ENCODE results near the gene GGA1.

The GGA1 gene

GRCh38 chr22:37658133-37659065 is 49.8 kb downstream of the GGA1 start, which contains the start of gene PDXP:
Gene PDXP, plus strand, starts transcription at chr22:37658723. Its CDS starts 60 bp downstream, at chr22:37658783.
- Histone ChIP-seq H3K4me3 (ENCODE audit: low read depth, low read length) (peak within 1 kb of the TSS; percentile 69), H3K27ac (ENCODE audit: low read depth, low read length) (peak within 1 kb of the TSS; percentile 60), H3K36me3 (ENCODE audit: control insufficient read depth, insufficient read depth, low read length) (peaks cover 5% of the 10 kb centered on the region), H3K4me1 (ENCODE audit: control insufficient read depth, insufficient read depth, low read length) (peaks cover 6% of the 10 kb centered on the region), H3K9me3 (ENCODE audit: control insufficient read depth, insufficient read depth, low read length) (no peaks in the 10 kb centered on the region), H3K27me3 (ENCODE audit: control insufficient read depth, insufficient read depth, low read length) (no peaks in the 10 kb centered on the region), H3K9ac (ENCODE audit: low read depth, low read length) (peak within 1 kb of the TSS; percentile 37; the same call in 1 of the 2 replicates)

GRCh38 chr22:37659066-37659896 is 50.6 kb downstream of the GGA1 start:
- Histone ChIP-seq H3K36me3 (ENCODE audit: control insufficient read depth, insufficient read depth, low read length) (0 out of 2 replicates have a peak, but pooled peaks cover 3% of the 10 kb centered on the region), H3K9ac (ENCODE audit: low read depth, low read length) (peak overlapping the region; percentile 37; the same call in 1 of the 2 replicates), H3K27me3 (ENCODE audit: control insufficient read depth, insufficient read depth, low read length) (no peaks in the 10 kb centered on the region), H3K4me3 (ENCODE audit: low read depth, low read length) (peak overlapping the region; percentile 69), H3K4me1 (ENCODE audit: control insufficient read depth, insufficient read depth, low read length) (peaks cover 6% of the 10 kb centered on the region), H3K27ac (ENCODE audit: low read depth, low read length) (no peak overlapping the region), H3K9me3 (ENCODE audit: control insufficient read depth, insufficient read depth, low read length) (no peaks in the 10 kb centered on the region)

GRCh38 chr22:37659897-37660708 is 51.5 kb downstream of the GGA1 start:
- H3K27ac ChIP-seq (ENCODE audit: low read depth, low read length) = no peak overlapping the region

GRCh38 chr22:37660709-37661045 is 52.0 kb downstream of the GGA1 start:
- H3K9ac ChIP-seq (ENCODE audit: low read depth, low read length) = no peak overlapping the region
- H3K4me3 ChIP-seq (ENCODE audit: low read depth, low read length) = no peak overlapping the region
- H3K27me3 ChIP-seq (ENCODE audit: control insufficient read depth, insufficient read depth, low read length) = no peaks in the 10 kb centered on the region
- no peaks in the 10 kb centered on the region for H3K9me3 ChIP-seq (ENCODE audit: control insufficient read depth, insufficient read depth, low read length)
- H3K36me3 ChIP-seq (ENCODE audit: control insufficient read depth, insufficient read depth, low read length) = peaks cover 11% of the 10 kb centered on the region
- no peak overlapping the region for H3K27ac ChIP-seq (ENCODE audit: low read depth, low read length)
- H3K4me1 ChIP-seq (ENCODE audit: control insufficient read depth, insufficient read depth, low read length) = peaks cover 6% of the 10 kb centered on the region

More at GRCh38 chr22:37659897-37660708, 51.5 kb downstream of the GGA1 start:
- H3K36me3 ChIP-seq (ENCODE audit: control insufficient read depth, insufficient read depth, low read length) = 0 out of 2 replicates have a peak, but pooled peaks cover 6% of the 10 kb centered on the region
- peak overlapping the region; percentile 69 for H3K4me3 ChIP-seq (ENCODE audit: low read depth, low read length)
- no peaks in the 10 kb centered on the region for H3K27me3 ChIP-seq (ENCODE audit: control insufficient read depth, insufficient read depth, low read length)
- no peak overlapping the region for H3K9ac ChIP-seq (ENCODE audit: low read depth, low read length)
- no peaks in the 10 kb centered on the region for H3K9me3 ChIP-seq (ENCODE audit: control insufficient read depth, insufficient read depth, low read length)
- H3K4me1 ChIP-seq (ENCODE audit: control insufficient read depth, insufficient read depth, low read length) = peaks cover 6% of the 10 kb centered on the region

GRCh38 chr22:37661160-37661924 is 52.7 kb downstream of the GGA1 start:
- Histone ChIP-seq H3K27ac (ENCODE audit: low read depth, low read length) (no peak overlapping the region), H3K9me3 (ENCODE audit: control insufficient read depth, insufficient read depth, low read length) (no peaks in the 10 kb centered on the region), H3K27me3 (ENCODE audit: control insufficient read depth, insufficient read depth, low read length) (no peaks in the 10 kb centered on the region), H3K36me3 (ENCODE audit: control insufficient read depth, insufficient read depth, low read length) (peaks cover 18% of the 10 kb centered on the region), H3K9ac (ENCODE audit: low read depth, low read length) (no peak overlapping the region), H3K4me1 (ENCODE audit: control insufficient read depth, insufficient read depth, low read length) (peaks cover 6% of the 10 kb centered on the region), H3K4me3 (ENCODE audit: low read depth, low read length) (no peak overlapping the region)

GRCh38 chr22:37662039-37662438 is 53.4 kb downstream of the GGA1 start:
- H3K36me3 ChIP-seq (ENCODE audit: control insufficient read depth, insufficient read depth, low read length) = peaks cover 24% of the 10 kb centered on the region
- H3K4me1 ChIP-seq (ENCODE audit: control insufficient read depth, insufficient read depth, low read length) = peaks cover 6% of the 10 kb centered on the region

GRCh38 chr22:37663521-37664140 is 55.0 kb downstream of the GGA1 start:
- H3K36me3 ChIP-seq (ENCODE audit: control insufficient read depth, insufficient read depth, low read length) = peaks cover 24% of the 10 kb centered on the region
- H3K4me1 ChIP-seq (ENCODE audit: control insufficient read depth, insufficient read depth, low read length) = peaks cover 8% of the 10 kb centered on the region
- no peaks in the 10 kb centered on the region for H3K9me3 ChIP-seq (ENCODE audit: control insufficient read depth, insufficient read depth, low read length)
- no peak overlapping the region for H3K4me3 ChIP-seq (ENCODE audit: low read depth, low read length)
- no peak overlapping the region for H3K27ac ChIP-seq (ENCODE audit: low read depth, low read length)
- H3K27me3 ChIP-seq (ENCODE audit: control insufficient read depth, insufficient read depth, low read length) = no peaks in the 10 kb centered on the region
- no peak overlapping the region for H3K9ac ChIP-seq (ENCODE audit: low read depth, low read length)

More at GRCh38 chr22:37662039-37662438, 53.4 kb downstream of the GGA1 start:
- no peaks in the 10 kb centered on the region for H3K27me3 ChIP-seq (ENCODE audit: control insufficient read depth, insufficient read depth, low read length)
- no peak overlapping the region for H3K4me3 ChIP-seq (ENCODE audit: low read depth, low read length)
- no peak overlapping the region for H3K27ac ChIP-seq (ENCODE audit: low read depth, low read length)
- no peaks in the 10 kb centered on the region for H3K9me3 ChIP-seq (ENCODE audit: control insufficient read depth, insufficient read depth, low read length)
- no peak overlapping the region for H3K9ac ChIP-seq (ENCODE audit: low read depth, low read length)

GRCh38 chr22:37664249-37665101 is 55.8 kb downstream of the GGA1 start:
- peaks cover 24% of the 10 kb centered on the region for H3K36me3 ChIP-seq (ENCODE audit: control insufficient read depth, insufficient read depth, low read length)

GRCh38 chr22:37665487-37665886 is 56.9 kb downstream of the GGA1 start:
- H3K36me3 ChIP-seq (ENCODE audit: control insufficient read depth, insufficient read depth, low read length) = peaks cover 24% of the 10 kb centered on the region
- H3K4me1 ChIP-seq (ENCODE audit: control insufficient read depth, insufficient read depth, low read length) = peaks cover 2% of the 10 kb centered on the region; the same call in 1 of the 2 replicates
- H3K9me3 ChIP-seq (ENCODE audit: control insufficient read depth, insufficient read depth, low read length) = no peaks in the 10 kb centered on the region
- no peak overlapping the region for H3K27ac ChIP-seq (ENCODE audit: low read depth, low read length)
- no peak overlapping the region for H3K4me3 ChIP-seq (ENCODE audit: low read depth, low read length)
- no peaks in the 10 kb centered on the region for H3K27me3 ChIP-seq (ENCODE audit: control insufficient read depth, insufficient read depth, low read length)
- no peak overlapping the region for H3K9ac ChIP-seq (ENCODE audit: low read depth, low read length)

More at GRCh38 chr22:37664249-37665101, 55.8 kb downstream of the GGA1 start:
- H3K4me1 ChIP-seq (ENCODE audit: control insufficient read depth, insufficient read depth, low read length) = peaks cover 7% of the 10 kb centered on the region
- no peak overlapping the region for H3K27ac ChIP-seq (ENCODE audit: low read depth, low read length)
- H3K9me3 ChIP-seq (ENCODE audit: control insufficient read depth, insufficient read depth, low read length) = no peaks in the 10 kb centered on the region
- no peak overlapping the region for H3K9ac ChIP-seq (ENCODE audit: low read depth, low read length)
- no peaks in the 10 kb centered on the region for H3K27me3 ChIP-seq (ENCODE audit: control insufficient read depth, insufficient read depth, low read length)
- H3K4me3 ChIP-seq (ENCODE audit: low read depth, low read length) = no peak overlapping the region
